OCI-LY7 (cell line): ENCODE results near the gene CTCF.

Experiments used
- CTCF ChIP-seq: fragments of 200-600 bp; sonication (generic); conservative IDR thresholded peaks from 2 replicates; pipeline ENCODE4 v1.5.1; 2014; ENCODE audit warnings: mild to moderate bottlenecking, antibody characterized with exemption, low read length, moderate library complexity, mixed read lengths
- EZH2phosphoT487 ChIP-seq: fragments of 200-600 bp; sonication (generic); IDR thresholded peaks from 2 replicates; pipeline ENCODE4 v1.6.1; 2018; ENCODE audit warnings: low read depth, borderline replicate concordance, mild to moderate bottlenecking, mixed run types, antibody characterized with exemption, low read length, moderate library complexity, mixed read lengths

DNA sequence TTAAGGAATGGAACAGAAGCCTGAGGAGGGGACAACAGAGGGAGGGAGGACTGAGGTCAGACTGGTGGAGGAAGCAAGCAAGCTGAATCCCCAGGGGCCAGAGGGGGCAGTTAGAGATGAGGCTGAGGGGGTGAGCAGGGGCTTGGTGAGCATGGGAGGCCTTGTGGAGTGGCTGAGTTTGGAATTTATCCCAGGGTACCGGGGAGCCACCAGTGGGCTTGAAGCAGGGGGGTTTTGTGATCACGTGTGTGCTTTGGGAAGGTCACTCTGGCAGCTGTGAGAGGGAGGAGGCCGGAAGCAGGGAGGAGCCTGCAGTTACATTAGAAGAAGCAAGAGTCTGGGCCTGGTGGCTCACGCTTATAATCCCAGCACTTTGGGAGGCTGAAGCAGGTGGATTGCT lies 9.8 kb upstream of the CTCF start:
- TF ChIP-seq CTCF = no peak
- TF ChIP-seq EZH2phosphoT487 = no peak
